ENCODE measurements around the gene SOX6. TPM values are rescaled to one million over a fixed set of nuclear protein-coding genes. Genes with fewer than 3 reads are reported as not detected.
A peak's percentile ranks its signal among the peaks of the same experiment; 100 is the strongest.
"Not testable (repeated sequence)": the region's sequence is repeated elsewhere in the genome, so short reads cannot be mapped to it uniquely, and the experiment has no call there.

Gene SOX6
- total RNA-seq, 1 donor from 2014 or later: 13.4 TPM

GRCh38 chr11:16149476-16149875 lies 206.9 kb downstream of the SOX6 start:
- H3K27ac Mint-ChIP-seq (ENCODE audit: unreplicated experiment): no peak overlapping the region

GRCh38 chr11:16148301-16148931 lies 207.9 kb downstream of the SOX6 start:
- Mint-ChIP-seq H3K36me3 (ENCODE audit: unreplicated experiment) (no peaks in the 10 kb centered on the region), H3K9me3 (ENCODE audit: unreplicated experiment) (no peaks in the 10 kb centered on the region), H3K27ac (ENCODE audit: unreplicated experiment) (peak overlapping the region; percentile 85), H3K27me3 (ENCODE audit: unreplicated experiment) (no peaks in the 10 kb centered on the region), H3K4me1 (ENCODE audit: unreplicated experiment) (peaks cover 46% of the 10 kb centered on the region), H3K4me3 (ENCODE audit: unreplicated experiment) (peak overlapping the region; percentile 50)
- no peak for TF ChIP-seq CTCF (IDR thresholded peaks at IDR 0.05)
- DNase-seq (ENCODE audit: extremely low spot score, unreplicated experiment): no peak

More at GRCh38 chr11:16149476-16149875, 206.9 kb downstream of the SOX6 start:
- DNase-seq (ENCODE audit: extremely low spot score, unreplicated experiment): no peak
- no peaks in the 10 kb centered on the region for H3K27me3 Mint-ChIP-seq (ENCODE audit: unreplicated experiment)
- peaks cover 49% of the 10 kb centered on the region for H3K4me1 Mint-ChIP-seq (ENCODE audit: unreplicated experiment)
- H3K4me3 Mint-ChIP-seq (ENCODE audit: unreplicated experiment): no peak overlapping the region
- no peak for TF ChIP-seq CTCF (IDR thresholded peaks at IDR 0.05)
- no peaks in the 10 kb centered on the region for H3K9me3 Mint-ChIP-seq (ENCODE audit: unreplicated experiment)
- H3K36me3 Mint-ChIP-seq (ENCODE audit: unreplicated experiment): no peaks in the 10 kb centered on the region

- not testable (repeated sequence) for H3K27ac Mint-ChIP-seq (ENCODE audit: unreplicated experiment); DNase-seq (ENCODE audit: extremely low spot score, unreplicated experiment); H3K9me3 Mint-ChIP-seq (ENCODE audit: unreplicated experiment); H3K27me3 Mint-ChIP-seq (ENCODE audit: unreplicated experiment); H3K4me3 Mint-ChIP-seq (ENCODE audit: unreplicated experiment); H3K36me3 Mint-ChIP-seq (ENCODE audit: unreplicated experiment)
- peaks cover 40% of the 10 kb centered on the region for H3K4me1 Mint-ChIP-seq (ENCODE audit: unreplicated experiment)
Observed at GRCh38 chr11:16146980-16147379, 209.4 kb downstream of the SOX6 start.

- not testable (repeated sequence) for H3K27ac Mint-ChIP-seq (ENCODE audit: unreplicated experiment); H3K9me3 Mint-ChIP-seq (ENCODE audit: unreplicated experiment); H3K36me3 Mint-ChIP-seq (ENCODE audit: unreplicated experiment); H3K4me3 Mint-ChIP-seq (ENCODE audit: unreplicated experiment); DNase-seq (ENCODE audit: extremely low spot score, unreplicated experiment); H3K27me3 Mint-ChIP-seq (ENCODE audit: unreplicated experiment); H3K4me1 Mint-ChIP-seq (ENCODE audit: unreplicated experiment)
Observed at GRCh38 chr11:16141614-16142013, 214.7 kb downstream of the SOX6 start.

GRCh38 chr11:16141162-16141561 lies 215.2 kb downstream of the SOX6 start:
- not testable (repeated sequence) for H3K36me3 Mint-ChIP-seq (ENCODE audit: unreplicated experiment); DNase-seq (ENCODE audit: extremely low spot score, unreplicated experiment); H3K4me1 Mint-ChIP-seq (ENCODE audit: unreplicated experiment); H3K27ac Mint-ChIP-seq (ENCODE audit: unreplicated experiment); H3K4me3 Mint-ChIP-seq (ENCODE audit: unreplicated experiment); H3K9me3 Mint-ChIP-seq (ENCODE audit: unreplicated experiment); H3K27me3 Mint-ChIP-seq (ENCODE audit: unreplicated experiment)

GRCh38 chr11:16136792-16137390 lies 219.5 kb downstream of the SOX6 start:
- no peak for DNase-seq (ENCODE audit: extremely low spot score, unreplicated experiment)
- Mint-ChIP-seq H3K27ac (ENCODE audit: unreplicated experiment) (no peak overlapping the region), H3K9me3 (ENCODE audit: unreplicated experiment) (peaks cover 16% of the 10 kb centered on the region), H3K27me3 (ENCODE audit: unreplicated experiment) (no peaks in the 10 kb centered on the region), H3K4me3 (ENCODE audit: unreplicated experiment) (no peak overlapping the region), H3K4me1 (ENCODE audit: unreplicated experiment) (peaks cover 5% of the 10 kb centered on the region), H3K36me3 (ENCODE audit: unreplicated experiment) (peaks cover 3% of the 10 kb centered on the region)
- TF ChIP-seq CTCF (IDR thresholded peaks at IDR 0.05): no peak
